Measurements from ENCODE around the gene HSD17B7. TPM values are rescaled to one million over a fixed set of nuclear protein-coding genes. Genes with fewer than 3 reads are reported as not detected.

HSD17B7 gene
- total RNA-seq, 1 experiment from 2014 or later = 32.0 TPM

GRCh38 chr1:162838863-162839262 lies 48.4 kb downstream of the HSD17B7 start:
- Histone ChIP-seq H3K4me3 (no peak overlapping the region), H3K27ac (no peak overlapping the region), H3K79me2 (ENCODE audit: low read depth) (no peaks in the 10 kb centered on the region), H3K4me1 (replicated peaks; ENCODE audit: insufficient read depth) (no peaks in the 10 kb centered on the region), H4K20me1 (ENCODE audit: insufficient read depth) (no peaks in the 10 kb centered on the region), H3K4me2 (no peak overlapping the region), H3K9me3 (ENCODE audit: insufficient read depth, low read depth) (peaks cover 12% of the 10 kb centered on the region; the same call in 1 of the 2 replicates), H3K9me2 (ENCODE audit: insufficient read depth) (no peaks in the 10 kb centered on the region), H3F3A (ENCODE audit: insufficient read depth, low read depth) (no peaks in the 10 kb centered on the region), H2AFZ (no peak overlapping the region), H3K36me3 (ENCODE audit: low read depth) (no peaks in the 10 kb centered on the region), H3K27me3 (ENCODE audit: insufficient read depth, low read depth) (no peaks in the 10 kb centered on the region)
- DNase-seq = no peak
- ChIA-PET POLR2A (ENCODE audit: unreplicated experiment) (no interaction called here), CTCF (no interaction called here)
- BruUV-seq (replicated peaks) = no TSS peak
- TF ChIP-seq CTCF (conservative IDR thresholded peaks at IDR 0.05) (no peak), EZH2 (IDR thresholded peaks at IDR 0.05; ENCODE audit: low read depth) (no peak)
- intact Hi-C loops (cut with micrococcal nuclease; ENCODE audit: unreplicated experiment) = no loop called here

GRCh38 chr1:162840250-162840839 lies 49.8 kb downstream of the HSD17B7 start:
- Histone ChIP-seq H3K9me3 (ENCODE audit: insufficient read depth, low read depth) (peaks cover 12% of the 10 kb centered on the region; the same call in 1 of the 2 replicates), H2AFZ (no peak overlapping the region), H3K27me3 (ENCODE audit: insufficient read depth, low read depth) (no peaks in the 10 kb centered on the region), H4K20me1 (ENCODE audit: insufficient read depth) (no peaks in the 10 kb centered on the region), H3K4me2 (no peak overlapping the region), H3K36me3 (ENCODE audit: low read depth) (no peaks in the 10 kb centered on the region), H3K27ac (no peak overlapping the region), H3K79me2 (ENCODE audit: low read depth) (no peaks in the 10 kb centered on the region), H3K4me1 (replicated peaks; ENCODE audit: insufficient read depth) (no peaks in the 10 kb centered on the region), H3K4me3 (no peak overlapping the region), H3F3A (ENCODE audit: insufficient read depth, low read depth) (no peaks in the 10 kb centered on the region), H3K9me2 (ENCODE audit: insufficient read depth) (no peaks in the 10 kb centered on the region)
- no peak for DNase-seq
- no TSS peak for BruUV-seq (replicated peaks)
- ChIA-PET POLR2A (ENCODE audit: unreplicated experiment) (no interaction called here), CTCF (no interaction called here)
- intact Hi-C loops (cut with micrococcal nuclease; ENCODE audit: unreplicated experiment) = no loop called here
- TF ChIP-seq CTCF (conservative IDR thresholded peaks at IDR 0.05) (no peak), EZH2 (IDR thresholded peaks at IDR 0.05; ENCODE audit: low read depth) (no peak)

GRCh38 chr1:162844153-162844552 lies 53.7 kb downstream of the HSD17B7 start:
- Histone ChIP-seq H3F3A (ENCODE audit: insufficient read depth, low read depth) (no peaks in the 10 kb centered on the region), H2AFZ (no peak overlapping the region), H3K27ac (no peak overlapping the region), H3K4me1 (replicated peaks; ENCODE audit: insufficient read depth) (no peaks in the 10 kb centered on the region), H3K9me3 (ENCODE audit: insufficient read depth, low read depth) (0 out of 2 replicates have a peak, but pooled peaks cover 3% of the 10 kb centered on the region), H3K79me2 (ENCODE audit: low read depth) (no peaks in the 10 kb centered on the region), H3K27me3 (ENCODE audit: insufficient read depth, low read depth) (no peaks in the 10 kb centered on the region), H3K4me2 (no peak overlapping the region), H4K20me1 (ENCODE audit: insufficient read depth) (no peaks in the 10 kb centered on the region), H3K9me2 (ENCODE audit: insufficient read depth) (no peaks in the 10 kb centered on the region), H3K36me3 (ENCODE audit: low read depth) (no peaks in the 10 kb centered on the region), H3K4me3 (no peak overlapping the region)
- intact Hi-C loops (cut with micrococcal nuclease; ENCODE audit: unreplicated experiment) = no loop called here
- ChIA-PET POLR2A (ENCODE audit: unreplicated experiment) (no interaction called here), CTCF (no interaction called here)
- TF ChIP-seq EZH2 (IDR thresholded peaks at IDR 0.05; ENCODE audit: low read depth) (no peak), CTCF (conservative IDR thresholded peaks at IDR 0.05) (no peak)
- no TSS peak for BruUV-seq (replicated peaks)
- no peak for DNase-seq

Data from PC-9 (cell line).